Measurements from ENCODE around the gene ZBTB16. TPM values are rescaled to one million over a fixed set of nuclear protein-coding genes. Genes with fewer than 3 reads are reported as not detected.
A peak's percentile ranks its signal among the peaks of the same experiment; 100 is the strongest.

The ZBTB16 gene
- total RNA-seq, 3 donors from 2014 or later: 236 to 358 (median 271) TPM

- intact Hi-C loops (cut with DNase I; ENCODE audit: low total_unique reads): no loop called here
- H3K27ac ChIP-seq: no peak overlapping the region
- no peaks in the 10 kb centered on the region for H3K4me1 ChIP-seq
Measured at GRCh38 chr11:114242032-114242431, 182.5 kb downstream of the ZBTB16 start.

GRCh38 chr11:114243461-114244372 is 184.2 kb downstream of the ZBTB16 start:
- TF ChIP-seq POLR2A (IDR thresholded peaks at IDR 0.05): no peak
- TF ChIP-seq CTCF (IDR thresholded peaks at IDR 0.05): no peak
- no peak for TF ChIP-seq POLR2AphosphoS5 (IDR thresholded peaks at IDR 0.05)
- H3K4me3 ChIP-seq: no peak overlapping the region
- no peak for DNase-seq (ENCODE audit: low spot score in 2 of 2)
- intact Hi-C loops (cut with DNase I; ENCODE audit: low total_unique reads): no loop called here
- no peaks in the 10 kb centered on the region for H3K9me3 ChIP-seq
- H3K27ac ChIP-seq: peak overlapping the region in 1 of 2 donors; percentile 41
- no peaks in the 10 kb centered on the region for H3K27me3 ChIP-seq
- H3K36me3 ChIP-seq: peaks cover 7% of the 10 kb centered on the region
- H3K4me1 ChIP-seq: no peaks in the 10 kb centered on the region

More at GRCh38 chr11:114242032-114242431, 182.5 kb downstream of the ZBTB16 start:
- TF ChIP-seq POLR2AphosphoS5 (IDR thresholded peaks at IDR 0.05): no peak
- no peak for TF ChIP-seq POLR2A (IDR thresholded peaks at IDR 0.05)
- TF ChIP-seq CTCF (IDR thresholded peaks at IDR 0.05): no peak
- Histone ChIP-seq H3K9me3 (no peaks in the 10 kb centered on the region), H3K4me3 (no peak overlapping the region), H3K36me3 (no peaks in the 10 kb centered on the region), H3K27me3 (no peaks in the 10 kb centered on the region)
- DNase-seq (ENCODE audit: low spot score in 2 of 2): no peak

DNA sequence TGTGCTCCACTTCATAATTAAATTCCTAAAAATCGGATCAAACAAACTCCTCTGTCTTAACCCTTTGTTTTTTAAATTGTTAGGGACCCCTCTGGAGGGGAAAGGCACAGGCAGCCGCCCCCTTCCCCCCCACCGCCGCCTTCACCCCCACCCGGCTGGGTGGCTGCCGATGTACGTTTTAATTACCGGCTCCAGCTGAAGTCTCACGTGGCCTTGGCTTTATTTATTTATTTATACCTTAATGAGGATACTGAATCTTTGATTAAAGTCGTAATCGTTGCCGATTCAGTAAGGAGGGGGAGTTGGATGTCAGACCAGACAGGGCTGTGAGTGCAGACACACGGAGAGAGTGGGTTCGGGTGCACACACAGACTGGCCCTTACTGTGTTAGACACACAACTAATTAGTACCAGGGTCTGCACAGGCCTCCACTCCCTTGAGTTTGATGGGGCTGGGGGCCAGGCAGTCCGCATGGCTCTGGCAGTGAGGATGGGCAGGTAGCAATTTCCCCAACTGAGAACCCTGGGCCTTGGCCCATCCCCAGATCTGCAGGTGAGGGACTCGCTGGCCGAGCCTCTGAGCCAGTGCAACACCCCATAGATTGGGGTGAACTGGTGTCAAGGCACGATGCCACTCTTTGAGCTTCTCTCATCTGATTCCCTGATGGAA is 185.3 kb downstream of the ZBTB16 start:
- intact Hi-C loops (cut with DNase I; ENCODE audit: low total_unique reads): no loop called here
- Histone ChIP-seq H3K27ac (no peak overlapping the region), H3K36me3 (peaks cover 12% of the 10 kb centered on the region), H3K4me1 (no peaks in the 10 kb centered on the region), H3K9me3 (no peaks in the 10 kb centered on the region), H3K27me3 (no peaks in the 10 kb centered on the region), H3K4me3 (no peak overlapping the region)
- no peak for DNase-seq (ENCODE audit: low spot score in 2 of 2)
- TF ChIP-seq POLR2A (IDR thresholded peaks at IDR 0.05): no peak
- TF ChIP-seq CTCF (IDR thresholded peaks at IDR 0.05): no peak
- no peak for TF ChIP-seq POLR2AphosphoS5 (IDR thresholded peaks at IDR 0.05)

DNA sequence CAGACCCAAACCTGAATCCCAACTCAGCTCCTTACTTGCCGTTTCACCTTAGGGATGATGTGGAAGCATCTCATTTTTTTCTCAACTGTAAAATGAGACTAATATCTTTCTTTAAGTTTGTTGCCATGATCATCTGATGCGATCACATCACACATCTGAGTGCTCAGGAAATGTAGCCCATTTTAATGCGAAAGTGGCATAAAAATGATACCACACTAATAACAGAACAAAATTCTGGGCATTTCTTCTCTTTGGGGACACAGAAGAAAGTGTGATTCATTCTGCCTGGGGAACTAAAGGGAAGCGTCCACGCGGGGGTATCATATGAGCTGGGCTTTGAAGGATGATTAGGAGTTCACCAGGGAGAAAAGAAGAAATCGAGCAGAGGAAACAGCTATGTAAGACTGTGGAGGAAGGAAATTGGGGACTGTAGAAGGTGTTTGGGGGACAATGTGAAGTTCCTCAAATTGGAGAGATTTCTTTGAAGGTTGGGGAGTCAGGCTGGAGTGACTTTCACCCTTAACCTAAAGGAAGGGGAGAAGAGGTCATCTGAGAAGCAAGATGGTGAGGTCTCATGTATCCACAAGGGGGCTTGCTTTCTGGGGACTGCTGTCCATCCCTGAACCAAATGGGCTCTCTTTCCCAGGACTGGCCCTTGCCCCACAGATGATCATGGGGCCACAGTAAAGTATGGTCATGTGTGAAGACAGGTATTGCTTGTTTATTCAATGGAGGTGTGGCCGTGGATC is 187.0 kb downstream of the ZBTB16 start:
- intact Hi-C loops (cut with DNase I; ENCODE audit: low total_unique reads): no loop called here
- H3K27me3 ChIP-seq: no peaks in the 10 kb centered on the region
- no peaks in the 10 kb centered on the region for H3K4me1 ChIP-seq
- peaks cover 26% of the 10 kb centered on the region for H3K36me3 ChIP-seq
- peak overlapping the region in 1 of 2 donors; percentile 14 for H3K27ac ChIP-seq
- no peak for TF ChIP-seq CTCF (IDR thresholded peaks at IDR 0.05)
- no peak for TF ChIP-seq POLR2A (IDR thresholded peaks at IDR 0.05)
- no peak for TF ChIP-seq POLR2AphosphoS5 (IDR thresholded peaks at IDR 0.05)
- H3K4me3 ChIP-seq: no peak overlapping the region
- no peaks in the 10 kb centered on the region for H3K9me3 ChIP-seq
- no peak for DNase-seq (ENCODE audit: low spot score in 2 of 2)
